Neural crest cell (in vitro differentiated cells): ENCODE results near the gene TACC2. TPM values are rescaled to one million over a fixed set of nuclear protein-coding genes. Genes with fewer than 3 reads are reported as not detected.

Experiments
- DNase-seq: peaks from one replicate; pipeline ENCODE4 v3.0.0; 2021; ENCODE audit warnings: low read depth, mixed read lengths, low spot score
- H3K27ac Mint-ChIP-seq: one replicate; pipeline ENCODE4 v1.8.0; 2021; ENCODE audit warnings: mild to moderate bottlenecking, mixed read lengths; ENCODE audit not compliant: unreplicated experiment
- H3K27me3 Mint-ChIP-seq: 2 replicates; pipeline ENCODE4 v1.8.0; 2021; ENCODE audit warnings: low read depth, mild to moderate bottlenecking, mixed read lengths
- H3K36me3 Mint-ChIP-seq: 2 replicates; pipeline ENCODE4 v1.8.0; 2021; ENCODE audit warnings: low read depth, mild to moderate bottlenecking, mixed read lengths
- H3K4me1 Mint-ChIP-seq: 2 replicates; pipeline ENCODE4 v1.8.0; 2021; ENCODE audit warnings: mixed read lengths
- H3K4me3 Mint-ChIP-seq: one replicate; pipeline ENCODE4 v1.8.0; 2021; ENCODE audit warnings: mild to moderate bottlenecking, mixed read lengths
- H3K9me3 Mint-ChIP-seq: 2 replicates; pipeline ENCODE4 v1.8.0; 2021; ENCODE audit warnings: mixed read lengths
- CTCF ChIP-seq: fragments of 200-600 bp; sonication (generic); conservative IDR thresholded peaks from 2 replicates; pipeline ENCODE4 v1.5.0; 2021; ENCODE audit warnings: antibody characterized with exemption, mild to moderate bottlenecking
- total RNA-seq: library from RNA; stranded (reverse); gene quantifications from 2 replicates; pipeline ENCODE4 v1.2.1, GENCODE V29; 2021

TACC2 gene
- total RNA-seq, 1 donor from 2014 or later, result 48.2 TPM

GRCh38 chr10:122044713-122045112 lies 55.8 kb downstream of the TACC2 start:
- DNase-seq, result no peak
- TF ChIP-seq CTCF, result no peak
- Mint-ChIP-seq H3K27me3 (no peaks in the 10 kb centered on the region), H3K9me3 (no peaks in the 10 kb centered on the region), H3K27ac (no peak overlapping the region), H3K4me1 (peaks cover 38% of the 10 kb centered on the region), H3K4me3 (no peak overlapping the region), H3K36me3 (no peaks in the 10 kb centered on the region)

- DNase-seq, result no peak
- Mint-ChIP-seq H3K4me3 (peak overlapping the region; percentile 25), H3K27ac (no peak overlapping the region), H3K27me3 (no peaks in the 10 kb centered on the region), H3K9me3 (no peaks in the 10 kb centered on the region), H3K36me3 (no peaks in the 10 kb centered on the region), H3K4me1 (peaks cover 38% of the 10 kb centered on the region)
- no peak for TF ChIP-seq CTCF
These were observed 56.2 kb downstream of the TACC2 start for GRCh38 chr10:122045212-122045611.

GRCh38 chr10:122047560-122047959 lies 58.6 kb downstream of the TACC2 start:
- Mint-ChIP-seq H3K27me3 (no peaks in the 10 kb centered on the region), H3K27ac (no peak overlapping the region), H3K36me3 (no peaks in the 10 kb centered on the region), H3K4me3 (no peak overlapping the region), H3K4me1 (peaks cover 47% of the 10 kb centered on the region), H3K9me3 (no peaks in the 10 kb centered on the region)
- no peak for TF ChIP-seq CTCF
- DNase-seq, result no peak

- H3K4me1 Mint-ChIP-seq, result peaks cover 47% of the 10 kb centered on the region
- peaks cover 5% of the 10 kb centered on the region for H3K36me3 Mint-ChIP-seq
- H3K27ac Mint-ChIP-seq, result no peak overlapping the region
These were observed 60.1 kb downstream of the TACC2 start for GRCh38 chr10:122049076-122049475.

GRCh38 chr10:122050311-122050710 lies 61.3 kb downstream of the TACC2 start:
- no peak for TF ChIP-seq CTCF
- no peak overlapping the region for H3K4me3 Mint-ChIP-seq
- DNase-seq, result no peak
- no peaks in the 10 kb centered on the region for H3K27me3 Mint-ChIP-seq
- no peak overlapping the region for H3K27ac Mint-ChIP-seq
- H3K36me3 Mint-ChIP-seq, result peaks cover 5% of the 10 kb centered on the region
- H3K9me3 Mint-ChIP-seq, result peaks cover 3% of the 10 kb centered on the region
- H3K4me1 Mint-ChIP-seq, result peaks cover 38% of the 10 kb centered on the region

More at GRCh38 chr10:122049076-122049475, 60.1 kb downstream of the TACC2 start:
- no peak for DNase-seq
- H3K4me3 Mint-ChIP-seq, result no peak overlapping the region
- no peak for TF ChIP-seq CTCF
- no peaks in the 10 kb centered on the region for H3K27me3 Mint-ChIP-seq
- H3K9me3 Mint-ChIP-seq, result peaks cover 3% of the 10 kb centered on the region

- Mint-ChIP-seq H3K27me3 (no peaks in the 10 kb centered on the region), H3K4me3 (no peak overlapping the region), H3K9me3 (peaks cover 3% of the 10 kb centered on the region), H3K36me3 (peaks cover 5% of the 10 kb centered on the region), H3K27ac (no peak overlapping the region), H3K4me1 (peaks cover 38% of the 10 kb centered on the region)
- DNase-seq, result no peak
- TF ChIP-seq CTCF, result no peak
These were observed 61.8 kb downstream of the TACC2 start for GRCh38 chr10:122050811-122051210.
